Limb (tissue), 2 donors: ENCODE measurements around the gene COLGALT1.
A peak's percentile ranks its signal among the peaks of the same experiment; 100 is the strongest.
"Not testable (repeated sequence)": the region's sequence is repeated elsewhere in the genome, so short reads cannot be mapped to it uniquely, and the experiment has no call there.

Experiments
- DNase-seq, 2 donors: peaks; one replicate each; pipeline ENCODE4 v3.0.0-alpha.2; 2016; ENCODE audit errors: extremely low spot score in 2 of 2

The COLGALT1 gene

GRCh38 chr19:17555480-17555928 is at the start of gene COLGALT1:
Gene COLGALT1, plus strand, starts transcription at chr19:17555649. Its CDS starts 65 bp downstream, at chr19:17555714.
- DNase-seq = peak; percentile 97 to 98

GRCh38 chr19:17506745-17507144 is 48.7 kb upstream of the COLGALT1 start:
- no peak for DNase-seq

GRCh38 chr19:17508558-17508933 is 46.9 kb upstream of the COLGALT1 start:
- not testable (repeated sequence) for DNase-seq

GRCh38 chr19:17510220-17510993 is 45.0 kb upstream of the COLGALT1 start:
- no peak for DNase-seq

- DNase-seq = peak; percentile 71 to 89
These were observed 43.5 kb upstream of the COLGALT1 start for GRCh38 chr19:17511724-17512573.

GRCh38 chr19:17512574-17512939 is 42.9 kb upstream of the COLGALT1 start:
- DNase-seq = no peak

- DNase-seq = no peak
These were observed 39.9 kb upstream of the COLGALT1 start for GRCh38 chr19:17515408-17516149.

- DNase-seq = no peak
These were observed 37.6 kb upstream of the COLGALT1 start for GRCh38 chr19:17517898-17518297.

- not testable (repeated sequence) for DNase-seq
These were observed 36.8 kb upstream of the COLGALT1 start for GRCh38 chr19:17518654-17519053.

- DNase-seq = no peak
These were observed 35.5 kb upstream of the COLGALT1 start for GRCh38 chr19:17519967-17520366.

GRCh38 chr19:17520865-17521264 is 34.6 kb upstream of the COLGALT1 start:
- no peak for DNase-seq

GRCh38 chr19:17522988-17523872 is 32.2 kb upstream of the COLGALT1 start:
- no peak for DNase-seq

GRCh38 chr19:17524651-17525050 is 30.8 kb upstream of the COLGALT1 start:
- DNase-seq = no peak

- no peak for DNase-seq
These were observed 30.3 kb upstream of the COLGALT1 start for GRCh38 chr19:17525141-17525540.

GRCh38 chr19:17526922-17527321 is 28.5 kb upstream of the COLGALT1 start:
- DNase-seq = no peak

- DNase-seq = no peak
These were observed 28.1 kb upstream of the COLGALT1 start for GRCh38 chr19:17527326-17527725.

GRCh38 chr19:17528610-17529009 is 26.8 kb upstream of the COLGALT1 start:
- DNase-seq = no peak

GRCh38 chr19:17529239-17530158 is 25.9 kb upstream of the COLGALT1 start:
- no peak for DNase-seq

- no peak for DNase-seq
These were observed 24.9 kb upstream of the COLGALT1 start for GRCh38 chr19:17530586-17530985.

GRCh38 chr19:17532116-17532515 is 23.3 kb upstream of the COLGALT1 start:
- no peak for DNase-seq
